HTERT RPE-1 (cell line): ENCODE data around the gene RAB29.

Experiments used
- in situ Hi-C: fragments of 300-500 bp; cut with MboI; formaldehyde crosslinking; loops from 4 replicates; pipeline ENCODE4 v1.14.3; 2020; ENCODE audit warnings: low sequenced_read_pairs

RAB29 gene

GRCh38 chr1:205766570-205766969, 8.7 kb downstream of the RAB29 start:
- in situ Hi-C loops: no loop called here

GRCh38 chr1:205766038-205766437, 9.2 kb downstream of the RAB29 start:
- in situ Hi-C loops: no loop called here

GRCh38 chr1:205764578-205764977, 10.7 kb downstream of the RAB29 start:
- in situ Hi-C loops: no loop called here

GRCh38 chr1:205763980-205764379, 11.3 kb downstream of the RAB29 start:
- in situ Hi-C loops: no loop called here

- in situ Hi-C loops: no loop called here
Observed at GRCh38 chr1:205760606-205761005, 14.7 kb downstream of the RAB29 start.

GRCh38 chr1:205756552-205756951, 18.7 kb downstream of the RAB29 start:
- in situ Hi-C loops: no loop called here

GRCh38 chr1:205754857-205755256, 20.4 kb downstream of the RAB29 start:
- in situ Hi-C loops: no loop called here

- in situ Hi-C loops: no loop called here
Observed at GRCh38 chr1:205751036-205751651, 24.1 kb downstream of the RAB29 start.

- in situ Hi-C loops: no loop called here
Observed at GRCh38 chr1:205750138-205751035, 24.9 kb downstream of the RAB29 start, which contains the start of gene NUCKS1. Gene NUCKS1 (minus strand): TSS chr1:205750182. CDS start chr1:205749973, 209 bp downstream.

- in situ Hi-C loops: no loop called here
Observed at GRCh38 chr1:205749234-205750137, 25.8 kb downstream of the RAB29 start.

GRCh38 chr1:205748403-205749233, 26.7 kb downstream of the RAB29 start:
- in situ Hi-C loops: no loop called here

GRCh38 chr1:205746757-205747412, 28.4 kb downstream of the RAB29 start:
- in situ Hi-C loops: no loop called here

- in situ Hi-C loops: no loop called here
Observed at GRCh38 chr1:205744403-205744802, 30.9 kb downstream of the RAB29 start.

- in situ Hi-C loops: no loop called here
Observed at GRCh38 chr1:205743977-205744376, 31.3 kb downstream of the RAB29 start.

GRCh38 chr1:205741681-205742080, 33.6 kb downstream of the RAB29 start:
- in situ Hi-C loops: no loop called here

- in situ Hi-C loops: no loop called here
Observed at GRCh38 chr1:205739348-205740160, 35.7 kb downstream of the RAB29 start.

GRCh38 chr1:205735218-205735617, 40.1 kb downstream of the RAB29 start:
- in situ Hi-C loops: no loop called here

- in situ Hi-C loops: no loop called here
Observed at GRCh38 chr1:205733438-205734175, 41.7 kb downstream of the RAB29 start.
